Rectal smooth muscle tissue (tissue), 1 donor: ENCODE results near the gene GABRD.
A peak's percentile ranks its signal among the peaks of the same experiment; 100 is the strongest.

Source experiments
- H3K27ac ChIP-seq: one replicate; pipeline ENCODE4 v1.7.0; 2013; ENCODE audit warnings: low read depth, low read length, inconsistent platforms
- H3K27me3 ChIP-seq: one replicate; pipeline ENCODE4 v1.7.0; 2013; ENCODE audit warnings: low read length; ENCODE audit not compliant: control insufficient read depth, insufficient read depth
- H3K36me3 ChIP-seq: one replicate; pipeline ENCODE4 v1.7.0; 2013; ENCODE audit warnings: low read length; ENCODE audit not compliant: control insufficient read depth, insufficient read depth
- H3K4me1 ChIP-seq: one replicate; pipeline ENCODE4 v1.7.0; 2013; ENCODE audit warnings: low read length; ENCODE audit not compliant: control insufficient read depth, insufficient read depth
- H3K4me3 ChIP-seq: one replicate; pipeline ENCODE4 v1.7.0; 2013; ENCODE audit warnings: low read length
- H3K9ac ChIP-seq: one replicate; pipeline ENCODE4 v1.7.0; 2013; ENCODE audit warnings: low read length

Gene GABRD

DNA sequence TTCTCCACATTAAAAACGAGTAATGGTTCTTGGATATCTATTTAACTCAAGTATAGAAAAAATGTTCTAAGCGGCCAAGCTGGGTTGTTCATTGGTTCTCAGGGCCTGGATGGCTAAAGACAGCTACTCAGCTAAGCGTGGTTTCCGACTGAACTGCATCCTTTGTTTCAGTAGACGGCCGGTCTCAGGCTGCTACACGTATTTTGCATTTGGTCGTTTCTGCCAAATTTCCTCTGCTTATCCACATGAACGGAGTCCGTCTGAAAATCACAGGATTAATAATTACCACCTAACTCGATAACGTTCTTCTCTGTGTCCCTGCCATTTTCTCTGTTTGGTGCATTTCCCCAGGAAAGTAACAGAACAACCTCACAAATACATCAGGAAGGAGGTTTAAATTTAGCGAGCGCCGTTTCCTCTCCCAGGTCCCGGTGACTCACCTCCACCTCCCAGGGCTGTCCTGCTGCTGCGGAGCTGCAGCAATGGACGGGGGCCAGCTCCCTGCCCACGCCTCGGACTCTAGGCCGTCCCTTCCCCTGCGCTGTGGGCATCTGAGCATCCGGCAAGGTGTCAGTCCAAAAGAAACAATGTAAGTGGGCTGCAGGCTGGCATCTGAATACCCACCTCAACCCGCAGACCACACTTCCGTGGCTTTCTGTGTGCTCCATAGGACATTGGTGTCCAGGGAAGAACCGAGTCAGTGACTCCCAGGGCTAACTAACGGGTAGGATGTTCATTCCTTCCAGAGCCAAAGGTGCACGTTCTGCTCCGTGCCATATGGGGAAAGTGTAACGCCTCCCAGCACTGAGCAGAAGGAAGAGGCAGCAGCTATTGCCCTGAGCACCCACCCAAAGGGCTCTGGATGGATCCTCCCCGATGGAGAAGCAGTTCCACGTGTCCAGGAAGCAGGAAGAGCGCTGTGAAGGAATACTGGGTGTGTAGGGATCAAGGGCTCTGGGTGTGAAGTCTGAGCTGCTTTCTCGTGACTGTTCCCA is 4.1 kb upstream of the GABRD start:
- Histone ChIP-seq H3K9ac (no peak overlapping the region), H3K36me3 (no peaks in the 10 kb centered on the region), H3K27ac (no peak overlapping the region), H3K27me3 (peaks cover 11% of the 10 kb centered on the region), H3K4me1 (no peaks in the 10 kb centered on the region), H3K4me3 (no peak overlapping the region)

- H3K9ac ChIP-seq, result no peak overlapping the region
- no peaks in the 10 kb centered on the region for H3K36me3 ChIP-seq
- no peak overlapping the region for H3K4me3 ChIP-seq
- H3K27me3 ChIP-seq, result peaks cover 22% of the 10 kb centered on the region
- no peaks in the 10 kb centered on the region for H3K4me1 ChIP-seq
- no peak overlapping the region for H3K27ac ChIP-seq
Observed at GRCh38 chr1:2016123-2016522, 3.0 kb upstream of the GABRD start.

- Histone ChIP-seq H3K4me3 (no peak overlapping the region), H3K9ac (no peak overlapping the region), H3K27me3 (peaks cover 38% of the 10 kb centered on the region), H3K36me3 (no peaks in the 10 kb centered on the region), H3K4me1 (no peaks in the 10 kb centered on the region), H3K27ac (no peak overlapping the region)
Observed at GRCh38 chr1:2018217-2019171, 651 bp upstream of the GABRD start.

DNA sequence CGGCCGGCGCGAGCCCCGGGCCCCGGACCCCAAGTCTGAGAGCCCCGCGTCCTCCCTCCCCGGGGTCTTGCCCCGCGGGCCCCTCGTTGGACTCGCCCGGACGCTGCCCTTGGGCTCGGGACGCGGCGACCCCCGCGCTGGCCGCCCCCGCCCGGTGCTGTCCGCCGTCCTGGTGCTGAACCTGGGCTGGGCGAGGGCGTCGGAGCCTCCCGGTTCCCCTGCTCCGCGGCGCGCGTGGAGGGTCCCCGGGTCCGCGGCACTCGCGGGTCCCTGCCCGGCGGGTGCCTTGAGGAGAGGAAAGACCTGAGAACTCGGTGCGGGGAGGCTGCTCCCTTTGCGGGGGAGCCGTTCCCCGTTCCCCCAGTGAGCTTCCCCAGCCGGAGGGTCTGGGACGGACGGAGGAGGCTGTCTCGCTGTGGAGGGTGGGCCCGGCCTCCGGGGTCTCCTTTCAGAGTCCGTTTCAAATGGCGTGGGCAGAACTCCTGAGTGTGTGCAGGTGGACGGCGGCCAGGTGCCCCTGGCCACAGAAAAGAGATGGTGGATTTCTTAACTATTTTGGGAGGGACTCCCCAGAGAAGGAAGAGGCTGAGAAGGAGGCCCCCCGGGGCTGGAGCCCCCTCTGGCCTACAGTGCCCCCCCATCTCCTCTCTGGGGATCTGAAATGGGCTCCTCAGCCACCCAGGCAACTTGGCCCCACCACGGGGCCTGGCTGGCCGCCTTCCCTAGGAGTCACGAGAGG is 595 bp downstream of the GABRD start:
- H3K27me3 ChIP-seq, result peaks cover 40% of the 10 kb centered on the region
- no peak overlapping the region for H3K4me3 ChIP-seq
- no peaks in the 10 kb centered on the region for H3K4me1 ChIP-seq
- H3K36me3 ChIP-seq, result no peaks in the 10 kb centered on the region
- H3K9ac ChIP-seq, result no peak overlapping the region
- H3K27ac ChIP-seq, result no peak overlapping the region

- Histone ChIP-seq H3K4me1 (peaks cover under 1% of the 10 kb centered on the region), H3K36me3 (no peaks in the 10 kb centered on the region), H3K27ac (no peak overlapping the region), H3K9ac (no peak overlapping the region), H3K4me3 (no peak overlapping the region), H3K27me3 (peaks cover 40% of the 10 kb centered on the region)
Observed at GRCh38 chr1:2020310-2020655, 1.1 kb downstream of the GABRD start.

- Histone ChIP-seq H3K4me3 (no peak overlapping the region), H3K4me1 (peaks cover 3% of the 10 kb centered on the region), H3K36me3 (no peaks in the 10 kb centered on the region), H3K9ac (no peak overlapping the region), H3K27me3 (peaks cover 40% of the 10 kb centered on the region), H3K27ac (no peak overlapping the region)
Observed at GRCh38 chr1:2021550-2021949, 2.4 kb downstream of the GABRD start.

- no peak overlapping the region for H3K27ac ChIP-seq
- H3K9ac ChIP-seq, result no peak overlapping the region
- no peaks in the 10 kb centered on the region for H3K36me3 ChIP-seq
- H3K4me3 ChIP-seq, result no peak overlapping the region
- peaks cover 40% of the 10 kb centered on the region for H3K27me3 ChIP-seq
- peaks cover 3% of the 10 kb centered on the region for H3K4me1 ChIP-seq
Observed at GRCh38 chr1:2022063-2022770, 3.1 kb downstream of the GABRD start.

- Histone ChIP-seq H3K27ac (no peak overlapping the region), H3K9ac (no peak overlapping the region), H3K4me1 (peaks cover 3% of the 10 kb centered on the region), H3K36me3 (no peaks in the 10 kb centered on the region), H3K4me3 (no peak overlapping the region), H3K27me3 (peaks cover 40% of the 10 kb centered on the region)
Observed at GRCh38 chr1:2023187-2023586, 4.0 kb downstream of the GABRD start.

DNA sequence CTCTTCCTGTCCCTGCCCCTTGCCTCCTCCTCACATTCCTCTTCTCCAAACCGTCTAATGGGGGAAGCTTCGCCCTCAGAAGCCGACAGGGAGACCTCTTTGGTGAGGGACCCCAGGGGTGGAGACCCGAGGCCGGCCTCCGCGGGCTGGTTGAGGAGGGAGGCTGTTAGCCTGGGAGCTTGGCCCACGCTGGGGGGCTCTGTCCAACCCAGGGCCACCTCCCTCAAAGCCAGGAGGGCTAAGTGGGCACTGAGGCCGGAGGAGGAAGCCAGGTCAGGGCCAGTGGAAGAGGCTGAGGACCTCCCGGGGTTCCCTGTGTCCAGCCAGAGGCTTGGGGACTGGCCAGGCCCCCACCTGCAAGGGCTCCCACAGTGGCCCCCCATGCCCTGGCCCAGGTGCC is 5.3 kb downstream of the GABRD start:
- H3K9ac ChIP-seq, result no peak overlapping the region
- peaks cover 39% of the 10 kb centered on the region for H3K27me3 ChIP-seq
- H3K36me3 ChIP-seq, result no peaks in the 10 kb centered on the region

DNA sequence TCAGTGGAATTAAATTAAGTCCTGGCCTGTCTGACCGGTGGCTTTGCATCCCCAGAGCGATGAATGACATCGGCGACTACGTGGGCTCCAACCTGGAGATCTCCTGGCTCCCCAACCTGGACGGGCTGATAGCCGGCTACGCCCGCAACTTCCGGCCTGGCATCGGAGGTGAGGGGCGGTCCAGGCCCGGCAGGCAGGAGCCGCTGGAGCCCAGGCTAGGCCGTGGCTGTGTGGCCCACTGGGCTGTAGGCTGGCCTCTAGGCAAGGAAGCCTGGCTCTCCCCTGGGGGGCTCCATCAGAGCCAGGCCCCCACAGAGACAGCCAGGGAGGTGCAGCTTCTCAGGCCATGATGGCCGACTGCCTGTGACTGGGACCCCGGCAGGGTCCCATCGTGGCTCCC is 5.7 kb downstream of the GABRD start:
- Histone ChIP-seq H3K27me3 (peaks cover 37% of the 10 kb centered on the region), H3K4me1 (peaks cover 3% of the 10 kb centered on the region), H3K4me3 (no peak overlapping the region), H3K27ac (no peak overlapping the region), H3K36me3 (no peaks in the 10 kb centered on the region), H3K9ac (no peak overlapping the region)

More for the DNA sequence above, 5.3 kb downstream of the GABRD start:
- no peak overlapping the region for H3K27ac ChIP-seq
- H3K4me3 ChIP-seq, result no peak overlapping the region
- H3K4me1 ChIP-seq, result peaks cover 3% of the 10 kb centered on the region

GRCh38 chr1:2025491-2025981 is 6.4 kb downstream of the GABRD start:
- Histone ChIP-seq H3K36me3 (no peaks in the 10 kb centered on the region), H3K27me3 (peaks cover 30% of the 10 kb centered on the region), H3K4me1 (peaks cover 3% of the 10 kb centered on the region), H3K9ac (no peak overlapping the region), H3K4me3 (peak overlapping the region; percentile 15), H3K27ac (no peak overlapping the region)
